Kidney epithelial cell (primary cell): Measurements from ENCODE around the gene WASHC3. TPM values are rescaled to one million over a fixed set of nuclear protein-coding genes. Genes with fewer than 3 reads are reported as not detected.

Experiments
- DNase-seq: peaks from one replicate; pipeline ENCODE4 v3.0.0-alpha.2; 2010; ENCODE audit warnings: low read depth
- H3K27me3 ChIP-seq: 2 replicates; pipeline ENCODE4 v1.6.0; 2011; ENCODE audit warnings: low read length; ENCODE audit not compliant: control insufficient read depth, insufficient read depth
- H3K36me3 ChIP-seq: 2 replicates; pipeline ENCODE4 v1.5.1; 2011; ENCODE audit warnings: low read length; ENCODE audit not compliant: control insufficient read depth, insufficient read depth
- H3K4me3 ChIP-seq: 2 replicates; pipeline ENCODE4 v1.5.1; 2011; ENCODE audit warnings: low read depth, mild to moderate bottlenecking, control low read depth, low read length
- CTCF ChIP-seq: IDR thresholded peaks from 2 replicates; pipeline ENCODE4 v1.5.1; 2011; ENCODE audit warnings: mild to moderate bottlenecking, moderate library complexity, low read length, control low read depth, inconsistent platforms; ENCODE audit not compliant: insufficient read depth, poor library complexity, severe bottlenecking
- total RNA-seq: library from RNA; depleted of rRNA; stranded (reverse); fragments of >200 nt; gene quantifications from 2 replicates; pipeline ENCODE4 v1.2.3, GENCODE V29; 2015

WASHC3 gene
- total RNA-seq, 1 donor from 2014 or later, result 45.8 TPM

DNA sequence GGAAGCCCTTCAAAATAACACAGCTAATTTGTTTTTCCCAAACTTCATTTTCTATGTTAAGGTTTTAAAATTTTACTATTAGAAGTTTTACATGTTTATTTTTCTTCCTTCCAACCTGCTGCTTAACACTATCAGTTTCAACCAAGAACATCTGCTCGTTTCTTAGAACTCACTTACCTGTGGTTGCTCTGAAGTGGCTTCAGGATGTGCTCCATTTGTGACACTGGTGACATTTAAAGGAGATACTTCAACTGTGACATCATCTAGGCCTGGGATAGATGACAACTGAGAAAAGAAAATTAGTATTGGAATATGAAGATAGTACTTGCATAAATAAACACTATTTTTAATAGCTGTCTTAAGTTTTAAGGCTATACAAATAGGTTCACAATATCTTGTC lies 17.9 kb downstream of the WASHC3 start:
- DNase-seq, result no peak
- no peak for TF ChIP-seq CTCF
- Histone ChIP-seq H3K36me3 (no peaks in the 10 kb centered on the region), H3K4me3 (no peak overlapping the region), H3K27me3 (no peaks in the 10 kb centered on the region)

GRCh38 chr12:102033991-102034745 lies 27.6 kb downstream of the WASHC3 start:
- no peaks in the 10 kb centered on the region for H3K36me3 ChIP-seq
- TF ChIP-seq CTCF, result no peak
- DNase-seq, result no peak
- H3K4me3 ChIP-seq, result no peak overlapping the region
- H3K27me3 ChIP-seq, result no peaks in the 10 kb centered on the region

- Histone ChIP-seq H3K4me3 (no peak overlapping the region), H3K36me3 (no peaks in the 10 kb centered on the region), H3K27me3 (no peaks in the 10 kb centered on the region)
- no peak for DNase-seq
- TF ChIP-seq CTCF, result no peak
Observed at GRCh38 chr12:102031852-102032251, 29.9 kb downstream of the WASHC3 start.

DNA sequence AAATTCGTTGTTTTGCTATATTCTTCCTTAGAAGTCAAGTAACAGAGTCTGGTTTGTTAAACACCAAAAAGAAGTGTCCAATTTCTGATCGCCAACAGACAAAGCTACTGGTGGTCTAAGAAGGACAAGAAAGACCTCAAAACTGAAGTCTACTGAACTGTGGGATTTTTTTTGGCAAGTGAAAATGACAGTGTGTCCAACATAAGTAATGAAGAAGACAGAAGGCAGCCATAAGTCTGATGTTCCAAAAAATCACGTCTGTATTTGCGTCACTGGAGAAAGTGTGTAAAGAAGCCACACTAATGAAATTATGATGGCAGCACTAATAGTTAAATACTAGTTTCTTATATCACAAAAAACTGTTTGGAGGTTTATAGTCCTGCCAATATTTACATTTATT lies 32.6 kb downstream of the WASHC3 start:
- TF ChIP-seq CTCF, result no peak
- Histone ChIP-seq H3K4me3 (no peak overlapping the region), H3K27me3 (no peaks in the 10 kb centered on the region), H3K36me3 (no peaks in the 10 kb centered on the region)
- DNase-seq, result no peak

GRCh38 chr12:102026728-102027127 lies 35.1 kb downstream of the WASHC3 start:
- H3K4me3 ChIP-seq, result no peak overlapping the region
- DNase-seq, result no peak
- no peak for TF ChIP-seq CTCF
- no peaks in the 10 kb centered on the region for H3K27me3 ChIP-seq
- no peaks in the 10 kb centered on the region for H3K36me3 ChIP-seq

DNA sequence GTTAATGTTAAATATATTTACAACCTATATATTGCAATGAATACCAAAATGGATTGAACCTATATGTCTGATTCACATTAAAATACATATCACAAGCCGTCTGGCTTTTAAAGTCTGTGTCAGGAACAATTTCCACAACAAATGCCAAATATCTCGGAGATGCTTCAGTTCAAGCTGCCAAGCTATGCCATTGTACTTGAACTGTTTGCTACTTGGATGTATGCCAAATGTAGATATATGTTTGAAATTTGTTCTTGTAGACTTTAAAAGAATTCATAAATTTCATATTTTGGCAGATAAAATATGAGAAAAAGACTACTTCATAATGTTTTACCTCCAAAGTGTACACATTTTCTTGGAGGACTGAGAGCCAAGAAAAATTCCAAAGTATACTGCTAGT lies 37.0 kb downstream of the WASHC3 start:
- no peak for TF ChIP-seq CTCF
- no peak for DNase-seq
- Histone ChIP-seq H3K36me3 (no peaks in the 10 kb centered on the region), H3K27me3 (no peaks in the 10 kb centered on the region), H3K4me3 (no peak overlapping the region)
